ENCODE results near the gene OR2C3. TPM values are rescaled to one million over a fixed set of nuclear protein-coding genes. Genes with fewer than 3 reads are reported as not detected.

Gene OR2C3
- total and polyA plus RNA-seq, 2 of the 13 experiments (the other 11 are each of a cell fraction or from before 2014, with no cell fraction given) = not detected

- TF ChIP-seq TERF1 (CRISPR knock-in tag; IDR thresholded peaks at IDR 0.05) (no peak), ZNF101 (CRISPR knock-in tag; IDR thresholded peaks at IDR 0.05; ENCODE audit: borderline replicate concordance, low read depth) (no peak), ZUFSP (CRISPR knock-in tag; IDR thresholded peaks at IDR 0.05; ENCODE audit: borderline replicate concordance) (no peak)
Measured at GRCh38 chr1:247538561-247538960, 2.3 kb upstream of the OR2C3 start (continued).

GRCh38 chr1:247535402-247535801 is 838 bp downstream of the OR2C3 start:
- Histone ChIP-seq H3K9me3 (ENCODE audit: low read length) (no peaks in the 10 kb centered on the region), H3K27ac (ENCODE audit: extremely low read length, insufficient read depth, low read length) (no peak overlapping the region), H3K4me1 (ENCODE audit: insufficient read depth, low read length) (no peaks in the 10 kb centered on the region), H3K4me3 (replicated peaks in 1 of 3; ENCODE audit: insufficient read depth in 1 of 3, low read depth in 2 of 3, low read length in 3 of 3) (no peak overlapping the region), H3K27me3 (ENCODE audit: control insufficient read depth in 1 of 2, insufficient read depth in 2 of 2, low read length in 2 of 2) (no peaks in the 10 kb centered on the region; a peak in 1 of 5 replicates), H3K9ac (ENCODE audit: insufficient read depth, low read depth, low read length) (no peak overlapping the region), H2AFZ (ENCODE audit: low read length) (no peak overlapping the region), H3K4me2 (ENCODE audit: low read depth, low read length) (no peak overlapping the region), H3K79me2 (ENCODE audit: insufficient read depth, low read length) (no peaks in the 10 kb centered on the region), H3K36me3 (replicated peaks in 1 of 2; ENCODE audit: control insufficient read depth in 1 of 2, insufficient read depth in 2 of 2, low read length in 2 of 2) (no peaks in the 10 kb centered on the region), H4K20me1 (ENCODE audit: insufficient read depth, low read length) (no peaks in the 10 kb centered on the region)
- TF ChIP-seq IKZF5 (CRISPR knock-in tag; IDR thresholded peaks at IDR 0.05) (no peak), ZNF577 (CRISPR knock-in tag; IDR thresholded peaks at IDR 0.05; ENCODE audit: borderline replicate concordance, low read depth) (no peak), CHCHD3 (CRISPR knock-in tag; IDR thresholded peaks at IDR 0.05) (no peak), ZNF496 (CRISPR knock-in tag; IDR thresholded peaks at IDR 0.05; ENCODE audit: insufficient replicate concordance) (no peak), BHLHE40 (IDR thresholded peaks at IDR 0.05; ENCODE audit: low read length) (no peak), ZNF253 (CRISPR knock-in tag; IDR thresholded peaks at IDR 0.05; ENCODE audit: borderline replicate concordance) (no peak), NCOA1 (CRISPR knock-in tag; IDR thresholded peaks at IDR 0.05) (no peak), SOX5 (CRISPR knock-in tag; IDR thresholded peaks at IDR 0.05; ENCODE audit: borderline replicate concordance) (no peak), BCLAF1 (IDR thresholded peaks at IDR 0.05) (no peak)
- CTCF ChIA-PET (ENCODE audit: low intra/inter-chr PET ratio, low total read pairs) = no interaction called here
- WGBS (ENCODE audit: low lambda C conversion rate) = 2% methylated on average over 3 of the region's 3 CpGs
- ATAC-seq (no peak), FAIRE-seq (no peak), DNase-seq (ENCODE audit: low spot score) (no peak)
- intact Hi-C loops (cut with micrococcal nuclease; ENCODE audit: unreplicated experiment) = no loop called here
- in situ Hi-C loops (cut with HindIII; ENCODE audit: extremely low pct_ligation_motif_present, low pct_unique_long_range_greater_than_20kb) = no loop called here
- POLR2A ChIA-PET = no interaction called here
- no TSS peak for BruUV-seq (replicated peaks)

Data from HepG2 (cell line).